Uterus (tissue), 2 donors: ENCODE data around the gene GALNTL6.

Source experiments
- CTCF ChIP-seq, 4 experiments: fragments of 200-600 bp in 2 of 4; fragments of 450-650 bp in 2 of 4; sonication (generic) in 2 of 4; IDR thresholded peaks; one replicate each; pipeline ENCODE4 v1.5.1; 2016 to 2019; ENCODE audit warnings: antibody characterized with exemption in 4 of 4, mild to moderate bottlenecking in 2 of 4, moderate library complexity in 1 of 4
- POLR2A ChIP-seq, 2 donors: fragments of 450-650 bp; IDR thresholded peaks; one replicate each; pipeline ENCODE4 v1.6.1; 2016; ENCODE audit warnings: antibody characterized with exemption in 2 of 2, mild to moderate bottlenecking in 1 of 2, moderate library complexity in 1 of 2

- TF ChIP-seq CTCF (IDR thresholded peaks at IDR 0.05) = no peak
- no peak for TF ChIP-seq POLR2A (IDR thresholded peaks at IDR 0.05)
Measured at GRCh38 chr4:172007889-172008288, 194.7 kb downstream of the GALNTL6 start.
